DOHH2 (cell line): ENCODE measurements around the gene MROH2B.

Experiments used
- CTCF ChIP-seq: fragments of 200-600 bp; sonication (generic); IDR thresholded peaks from one replicate; pipeline ENCODE4 v1.5.1; 2014; ENCODE audit warnings: antibody characterized with exemption, mild to moderate bottlenecking, low read depth, low read length; ENCODE audit not compliant: poor library complexity, severe bottlenecking
- EZH2phosphoT487 ChIP-seq: fragments of 200-600 bp; sonication (generic); IDR thresholded peaks from 2 replicates; pipeline ENCODE4 v1.6.1; 2017; ENCODE audit warnings: borderline replicate concordance, mild to moderate bottlenecking, antibody characterized with exemption, low read length, moderate library complexity, mixed read lengths

- TF ChIP-seq CTCF (no peak), EZH2phosphoT487 (no peak)
These were observed 111.1 kb downstream of the MROH2B start for GRCh38 chr5:40960037-40960436.
